ENCODE results near the gene BPIFA2. TPM values are rescaled to one million over a fixed set of nuclear protein-coding genes. Genes with fewer than 3 reads are reported as not detected.

BPIFA2 gene
- total RNA-seq, 1 experiment from 2014 or later = not detected

DNA sequence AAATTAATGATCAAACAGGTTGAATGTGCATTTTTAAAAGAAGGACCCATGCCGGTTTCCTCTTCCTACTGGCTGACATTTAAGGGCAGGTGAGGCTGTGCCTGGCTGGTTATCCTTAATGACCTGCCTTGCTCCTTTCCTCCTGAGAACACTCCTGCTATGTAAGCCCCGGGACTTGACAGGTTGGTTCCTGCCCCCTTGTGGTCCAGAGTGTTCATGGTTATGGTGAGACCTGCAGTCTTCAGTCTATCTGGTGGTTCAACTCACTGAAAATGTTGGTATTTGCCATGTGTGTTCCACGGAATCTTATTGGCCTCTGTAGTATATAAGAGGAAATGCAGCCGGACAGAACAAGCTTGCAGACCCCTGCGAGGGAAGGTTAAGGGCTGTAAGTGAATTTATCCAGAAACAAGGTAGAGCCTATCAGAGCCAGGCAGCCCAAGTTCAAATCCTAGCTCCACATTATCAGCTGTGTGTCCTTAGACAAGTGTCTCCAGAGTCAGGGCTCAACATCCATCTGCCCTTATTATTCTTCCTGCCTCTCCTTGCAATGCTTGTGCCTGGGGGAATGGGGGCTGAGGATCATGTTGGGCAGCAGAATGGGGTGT is 44.0 kb downstream of the BPIFA2 start:
- no peak overlapping the region for H2BK5ac ChIP-seq (ENCODE audit: insufficient read length, low read length)
- no peaks in the 10 kb centered on the region for H4K20me1 ChIP-seq (ENCODE audit: control insufficient read depth, insufficient read depth, insufficient read length)
- H3K4me1 ChIP-seq (ENCODE audit: insufficient read depth, low read length) = no peaks in the 10 kb centered on the region
- no peak overlapping the region for H3K4me2 ChIP-seq (ENCODE audit: insufficient read depth, insufficient read length, low read length)
- H3K4me3 Mint-ChIP-seq = no peak overlapping the region
- TF ChIP-seq, protein P1, sequence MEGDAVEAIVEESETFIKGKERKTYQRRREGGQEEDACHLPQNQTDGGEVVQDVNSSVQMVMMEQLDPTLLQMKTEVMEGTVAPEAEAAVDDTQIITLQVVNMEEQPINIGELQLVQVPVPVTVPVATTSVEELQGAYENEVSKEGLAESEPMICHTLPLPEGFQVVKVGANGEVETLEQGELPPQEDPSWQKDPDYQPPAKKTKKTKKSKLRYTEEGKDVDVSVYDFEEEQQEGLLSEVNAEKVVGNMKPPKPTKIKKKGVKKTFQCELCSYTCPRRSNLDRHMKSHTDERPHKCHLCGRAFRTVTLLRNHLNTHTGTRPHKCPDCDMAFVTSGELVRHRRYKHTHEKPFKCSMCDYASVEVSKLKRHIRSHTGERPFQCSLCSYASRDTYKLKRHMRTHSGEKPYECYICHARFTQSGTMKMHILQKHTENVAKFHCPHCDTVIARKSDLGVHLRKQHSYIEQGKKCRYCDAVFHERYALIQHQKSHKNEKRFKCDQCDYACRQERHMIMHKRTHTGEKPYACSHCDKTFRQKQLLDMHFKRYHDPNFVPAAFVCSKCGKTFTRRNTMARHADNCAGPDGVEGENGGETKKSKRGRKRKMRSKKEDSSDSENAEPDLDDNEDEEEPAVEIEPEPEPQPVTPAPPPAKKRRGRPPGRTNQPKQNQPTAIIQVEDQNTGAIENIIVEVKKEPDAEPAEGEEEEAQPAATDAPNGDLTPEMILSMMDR (conservative IDR thresholded peaks at IDR 0.05) = peak; percentile 88
- H3K4ac ChIP-seq (ENCODE audit: low read depth, low read length) = no peak overlapping the region
- no peaks in the 10 kb centered on the region for H3K79me1 ChIP-seq (ENCODE audit: insufficient read depth, low read depth, low read length, poor library complexity, severe bottlenecking)
- H3K9me3 Mint-ChIP-seq = no peaks in the 10 kb centered on the region
- no peak overlapping the region for H4K8ac ChIP-seq (replicated peaks; ENCODE audit: insufficient read length, low read depth, low read length)
- no peaks in the 10 kb centered on the region for H3K23me2 ChIP-seq (ENCODE audit: insufficient read length, low read depth, low read length, poor library complexity, severe bottlenecking)
- no peaks in the 10 kb centered on the region for H3K36me3 Mint-ChIP-seq (ENCODE audit: insufficient read depth in 1 of 3, low read depth in 3 of 3)
- no peak overlapping the region for H2BK15ac ChIP-seq (ENCODE audit: low read depth, low read length)
- H3K9me3 ChIP-seq (ENCODE audit: control insufficient read depth, low read depth, low read length) = no peaks in the 10 kb centered on the region
- H4K91ac ChIP-seq (ENCODE audit: insufficient read length, low read depth, low read length) = no peak overlapping the region
- no peak overlapping the region for H3K14ac ChIP-seq (ENCODE audit: insufficient read depth, low read length)
- H2AFZ ChIP-seq (ENCODE audit: low read length) = no peak overlapping the region
- no peak overlapping the region for H3T11ph ChIP-seq (ENCODE audit: low read length)
- no peaks in the 10 kb centered on the region; the same call in 1 of the 2 replicates for H3K27me3 ChIP-seq (ENCODE audit: insufficient read depth, low read length)
- H3K18ac ChIP-seq (ENCODE audit: insufficient read length, low read depth, low read length) = no peak overlapping the region
- no peaks in the 10 kb centered on the region for H3K79me2 ChIP-seq (ENCODE audit: insufficient read depth, low read length)
- no peak overlapping the region for H4K5ac ChIP-seq (ENCODE audit: insufficient read length, low read depth, low read length)
- H3K23ac ChIP-seq (ENCODE audit: insufficient read length, low read depth, low read length) = no peak overlapping the region
- no CpG with 5 or more reads among the region's 5 CpGs for WGBS (ENCODE audit: extremely low coverage, insufficient read length, low lambda C conversion rate)
- H3K9ac ChIP-seq (ENCODE audit: extremely low read depth, insufficient read length, low read length) = no peak overlapping the region
- H2BK120ac ChIP-seq (ENCODE audit: low read depth, low read length, poor library complexity, severe bottlenecking) = no peak overlapping the region
- DNase-seq = peak; percentile 82
- H2AK5ac ChIP-seq (ENCODE audit: insufficient read length, low read length) = no peak overlapping the region
- H2BK12ac ChIP-seq (ENCODE audit: insufficient read length, low read depth, low read length) = no peak overlapping the region
- H3K27ac Mint-ChIP-seq = no peak overlapping the region
- H3K27ac ChIP-seq (ENCODE audit: insufficient read length, low read depth, low read length) = no peak overlapping the region
- no peak overlapping the region for H2BK20ac ChIP-seq (ENCODE audit: low read depth, low read length, poor library complexity, severe bottlenecking)
- no peak overlapping the region for H3K56ac ChIP-seq (ENCODE audit: insufficient read length, low read depth, low read length)
- H3K27me3 Mint-ChIP-seq (ENCODE audit: low read depth) = peaks cover 49% of the 10 kb centered on the region
- peaks cover 2 to 4% of the 10 kb centered on the region in 2 experiments; a peak in 2 of 4 replicates for H3K4me1 Mint-ChIP-seq
